GM23338 (cell line): ENCODE results near the gene NRCAM. TPM values are rescaled to one million over a fixed set of nuclear protein-coding genes. Genes with fewer than 3 reads are reported as not detected.
A peak's percentile ranks its signal among the peaks of the same experiment; 100 is the strongest.

Experiments used
- ATAC-seq: fragments of 200-7000 bp; cut with Tn5 transposase; 3 replicates; pipeline ENCODE4 v1.9.1; 2020
- DNase-seq: peaks from one replicate; pipeline ENCODE4 v3.0.0-alpha.2; 2015; ENCODE audit warnings: low spot score
- H2AFZ ChIP-seq: fragments of 200-600 bp; sonication (generic); 2 replicates; pipeline ENCODE4 v1.8.0; 2016; ENCODE audit warnings: antibody characterized with exemption, mild to moderate bottlenecking, moderate library complexity
- H3F3A ChIP-seq: fragments of 200-600 bp; sonication (generic); replicated peaks from 2 replicates; pipeline ENCODE4 v1.8.0; 2017; ENCODE audit warnings: antibody characterized with exemption, mixed run types, low read depth
- H3K27ac ChIP-seq: fragments of 200-600 bp; sonication (generic); 2 replicates; pipeline ENCODE4 v1.6.1; 2016; ENCODE audit warnings: low read depth
- H3K27me3 ChIP-seq: fragments of 200-600 bp; sonication (generic); 2 replicates; pipeline ENCODE4 v1.8.0; 2016; ENCODE audit warnings: mild to moderate bottlenecking, mixed run types, moderate library complexity; ENCODE audit not compliant: insufficient read depth
- H3K36me3 ChIP-seq: fragments of 200-600 bp; sonication (generic); 2 replicates; pipeline ENCODE4 v1.8.0; 2016; ENCODE audit warnings: mild to moderate bottlenecking; ENCODE audit not compliant: insufficient read depth
- H3K4me1 ChIP-seq: fragments of 200-600 bp; sonication (generic); 2 replicates; pipeline ENCODE4 v1.8.0; 2016; ENCODE audit warnings: mild to moderate bottlenecking, moderate library complexity; ENCODE audit not compliant: insufficient read depth
- H3K4me2 ChIP-seq: fragments of 200-600 bp; sonication (generic); 2 replicates; pipeline ENCODE4 v1.7.1; 2017; ENCODE audit warnings: mixed run types
- H3K4me3 ChIP-seq: fragments of 200-600 bp; sonication (generic); 2 replicates; pipeline ENCODE4 v1.6.1; 2016; ENCODE audit warnings: mixed run types
- H3K79me2 ChIP-seq: fragments of 200-600 bp; sonication (generic); replicated peaks from 2 replicates; pipeline ENCODE4 v1.8.0; 2017; ENCODE audit warnings: mild to moderate bottlenecking; ENCODE audit not compliant: insufficient read depth
- H3K9me2 ChIP-seq: fragments of 200-600 bp; sonication (generic); 2 replicates; pipeline ENCODE4 v1.8.0; 2017; ENCODE audit not compliant: insufficient read depth
- H4K20me1 ChIP-seq: fragments of 200-600 bp; sonication (generic); replicated peaks from 2 replicates; pipeline ENCODE4 v1.8.0; 2017; ENCODE audit warnings: mild to moderate bottlenecking; ENCODE audit not compliant: insufficient read depth
- H3K27ac Mint-ChIP-seq: 2 replicates; pipeline ENCODE4 v1.8.0; 2020; ENCODE audit warnings: inconsistent platforms, mild to moderate bottlenecking, moderate library complexity, mixed read lengths
- H3K27me3 Mint-ChIP-seq: 3 replicates; pipeline ENCODE4 v1.8.0; 2022; ENCODE audit warnings: low read depth, mild to moderate bottlenecking, moderate library complexity, mixed read lengths, inconsistent platforms; ENCODE audit not compliant: insufficient read depth, poor library complexity
- H3K36me3 Mint-ChIP-seq: 3 replicates; pipeline ENCODE4 v1.8.0; 2021; ENCODE audit warnings: low read depth, mild to moderate bottlenecking, inconsistent platforms, moderate library complexity, mixed read lengths
- H3K4me1 Mint-ChIP-seq: 3 replicates; pipeline ENCODE4 v1.8.0; 2020; ENCODE audit warnings: mild to moderate bottlenecking, inconsistent platforms, mixed read lengths
- H3K4me3 Mint-ChIP-seq: 3 replicates; pipeline ENCODE4 v1.8.0; 2021; ENCODE audit warnings: moderate library complexity, mild to moderate bottlenecking, inconsistent platforms, mixed read lengths
- H3K9me3 Mint-ChIP-seq: 3 replicates; pipeline ENCODE4 v1.8.0; 2020; ENCODE audit warnings: moderate library complexity, mild to moderate bottlenecking, inconsistent platforms, mixed read lengths
- CTCF ChIP-seq, 2 experiments: fragments of 200-600 bp in 1 of 2; sonication (generic) in 1 of 2; conservative IDR thresholded peaks; 2 replicates each; pipeline versions ENCODE4 v1.5.1 to v1.6.1; 2016 to 2017; ENCODE audit warnings: antibody characterized with exemption in 2 of 2, low read depth in 2 of 2, mild to moderate bottlenecking in 2 of 2, moderate library complexity in 1 of 2
- EZH2phosphoT487 ChIP-seq: fragments of 200-600 bp; sonication (generic); IDR thresholded peaks from one replicate; pipeline ENCODE4 v1.8.1; 2018; ENCODE audit warnings: antibody characterized with exemption; ENCODE audit not compliant: unreplicated experiment
- JUNB ChIP-seq: IDR thresholded peaks from one replicate; pipeline ENCODE4 v1.6.1; 2016; ENCODE audit warnings: antibody characterized with exemption; ENCODE audit not compliant: unreplicated experiment
- NANOG ChIP-seq: IDR thresholded peaks from 2 replicates; pipeline ENCODE4 v1.6.1; 2016; ENCODE audit warnings: antibody characterized with exemption, borderline replicate concordance
- POLR2AphosphoS5 ChIP-seq: IDR thresholded peaks from 2 replicates; pipeline ENCODE4 v1.6.1; 2016; ENCODE audit warnings: antibody characterized with exemption, low read depth
- REST ChIP-seq: IDR thresholded peaks from one replicate; pipeline ENCODE4 v1.6.1; 2018; ENCODE audit warnings: antibody characterized with exemption; ENCODE audit not compliant: unreplicated experiment
- STAT1 ChIP-seq: IDR thresholded peaks from one replicate; pipeline ENCODE4 v1.6.1; 2016; ENCODE audit warnings: antibody characterized with exemption; ENCODE audit not compliant: unreplicated experiment
- ZNF114 ChIP-seq: fragments of 250-450 bp; sonication (Bioruptor Pico); IDR thresholded peaks from 2 replicates; pipeline ENCODE4 v1.5.0; 2020; ENCODE audit warnings: mild to moderate bottlenecking, moderate library complexity
- ZNF331 ChIP-seq: fragments of 250-450 bp; sonication (Bioruptor Pico); IDR thresholded peaks from 2 replicates; pipeline ENCODE4 v1.5.0; 2020; ENCODE audit warnings: low read depth, mild to moderate bottlenecking, moderate library complexity
- polyA plus RNA-seq: library from polyadenylated mRNA; unstranded; fragments of >200 nt; fragmentation: Nextera tagmentation; extraction: Ambion mirVana; gene quantifications from 2 replicates; pipeline ENCODE4 v1.2.1, GENCODE V29; 2016
- total RNA-seq: library from RNA; depleted of rRNA; stranded (reverse); fragments of >200 nt; shearing (Covaris generic); gene quantifications from 2 replicates; pipeline ENCODE4 v1.2.3, GENCODE V29; 2014
- TF ChIP-seq, protein P1 (sequence below): IDR thresholded peaks from 2 replicates; pipeline ENCODE4 v1.6.1; 2016; ENCODE audit warnings: antibody characterized with exemption
- TF ChIP-seq, protein P2 (sequence below): fragments of 250-450 bp; sonication (Bioruptor Pico); IDR thresholded peaks from 2 replicates; pipeline ENCODE4 v1.5.0; 2020; ENCODE audit warnings: mild to moderate bottlenecking, moderate library complexity

NRCAM gene
- total and polyA plus RNA-seq, 2 experiments from 2014 or later: 2.5 to 6.8 TPM

DNA sequence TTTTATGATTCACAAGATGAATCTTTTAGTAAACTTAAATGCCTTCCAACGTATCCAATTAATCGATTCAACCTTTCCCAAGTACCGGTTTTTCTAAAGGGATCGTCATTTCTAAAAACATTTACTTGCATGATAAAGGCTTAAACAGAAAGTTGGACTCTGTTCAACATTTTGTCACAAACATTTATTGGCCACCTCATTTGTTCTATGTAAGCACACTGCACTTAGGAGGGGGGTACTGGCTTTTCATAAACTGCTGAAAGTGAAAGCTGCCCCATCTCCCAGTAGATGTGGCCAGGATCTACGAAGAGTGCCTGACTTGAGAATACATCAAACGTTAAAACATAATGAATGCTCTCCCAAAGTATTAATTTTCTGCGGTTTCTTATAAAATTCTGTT, 288.8 kb downstream of the NRCAM start (continued):
- TF ChIP-seq, protein P1, sequence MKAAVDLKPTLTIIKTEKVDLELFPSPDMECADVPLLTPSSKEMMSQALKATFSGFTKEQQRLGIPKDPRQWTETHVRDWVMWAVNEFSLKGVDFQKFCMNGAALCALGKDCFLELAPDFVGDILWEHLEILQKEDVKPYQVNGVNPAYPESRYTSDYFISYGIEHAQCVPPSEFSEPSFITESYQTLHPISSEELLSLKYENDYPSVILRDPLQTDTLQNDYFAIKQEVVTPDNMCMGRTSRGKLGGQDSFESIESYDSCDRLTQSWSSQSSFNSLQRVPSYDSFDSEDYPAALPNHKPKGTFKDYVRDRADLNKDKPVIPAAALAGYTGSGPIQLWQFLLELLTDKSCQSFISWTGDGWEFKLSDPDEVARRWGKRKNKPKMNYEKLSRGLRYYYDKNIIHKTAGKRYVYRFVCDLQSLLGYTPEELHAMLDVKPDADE: no peak
- no peak for TF ChIP-seq JUNB
- TF ChIP-seq EZH2phosphoT487: no peak
- TF ChIP-seq NANOG: no peak

- DNase-seq (no peak), ATAC-seq (peak; percentile 67)
- H3K36me3 Mint-ChIP-seq: no peaks in the 10 kb centered on the region
- no peak overlapping the region for H3K4me3 Mint-ChIP-seq
- Histone ChIP-seq H3K27ac (no peak overlapping the region), H3K4me1 (0 out of 2 replicates have a peak, but pooled peaks cover 3% of the 10 kb centered on the region), H3K27me3 (no peaks in the 10 kb centered on the region), H4K20me1 (no peaks in the 10 kb centered on the region), H3K36me3 (no peaks in the 10 kb centered on the region), H3K79me2 (no peaks in the 10 kb centered on the region), H3F3A (no peaks in the 10 kb centered on the region), H3K9me2 (no peaks in the 10 kb centered on the region), H3K4me2 (no peak overlapping the region), H2AFZ (no peak overlapping the region), H3K4me3 (no peak overlapping the region)
- H3K27ac Mint-ChIP-seq: no peak overlapping the region
- no peaks in the 10 kb centered on the region for H3K9me3 Mint-ChIP-seq
- H3K4me1 Mint-ChIP-seq: peaks cover 16% of the 10 kb centered on the region
- no peaks in the 10 kb centered on the region for H3K27me3 Mint-ChIP-seq
- TF ChIP-seq ZNF114 (CRISPR knock-in tag): no peak
- TF ChIP-seq ZNF331 (CRISPR knock-in tag): no peak
- no peak for TF ChIP-seq EZH2phosphoT487
- TF ChIP-seq STAT1: no peak
- no peak for TF ChIP-seq NANOG
- no peak for TF ChIP-seq REST
- TF ChIP-seq, protein P2, sequence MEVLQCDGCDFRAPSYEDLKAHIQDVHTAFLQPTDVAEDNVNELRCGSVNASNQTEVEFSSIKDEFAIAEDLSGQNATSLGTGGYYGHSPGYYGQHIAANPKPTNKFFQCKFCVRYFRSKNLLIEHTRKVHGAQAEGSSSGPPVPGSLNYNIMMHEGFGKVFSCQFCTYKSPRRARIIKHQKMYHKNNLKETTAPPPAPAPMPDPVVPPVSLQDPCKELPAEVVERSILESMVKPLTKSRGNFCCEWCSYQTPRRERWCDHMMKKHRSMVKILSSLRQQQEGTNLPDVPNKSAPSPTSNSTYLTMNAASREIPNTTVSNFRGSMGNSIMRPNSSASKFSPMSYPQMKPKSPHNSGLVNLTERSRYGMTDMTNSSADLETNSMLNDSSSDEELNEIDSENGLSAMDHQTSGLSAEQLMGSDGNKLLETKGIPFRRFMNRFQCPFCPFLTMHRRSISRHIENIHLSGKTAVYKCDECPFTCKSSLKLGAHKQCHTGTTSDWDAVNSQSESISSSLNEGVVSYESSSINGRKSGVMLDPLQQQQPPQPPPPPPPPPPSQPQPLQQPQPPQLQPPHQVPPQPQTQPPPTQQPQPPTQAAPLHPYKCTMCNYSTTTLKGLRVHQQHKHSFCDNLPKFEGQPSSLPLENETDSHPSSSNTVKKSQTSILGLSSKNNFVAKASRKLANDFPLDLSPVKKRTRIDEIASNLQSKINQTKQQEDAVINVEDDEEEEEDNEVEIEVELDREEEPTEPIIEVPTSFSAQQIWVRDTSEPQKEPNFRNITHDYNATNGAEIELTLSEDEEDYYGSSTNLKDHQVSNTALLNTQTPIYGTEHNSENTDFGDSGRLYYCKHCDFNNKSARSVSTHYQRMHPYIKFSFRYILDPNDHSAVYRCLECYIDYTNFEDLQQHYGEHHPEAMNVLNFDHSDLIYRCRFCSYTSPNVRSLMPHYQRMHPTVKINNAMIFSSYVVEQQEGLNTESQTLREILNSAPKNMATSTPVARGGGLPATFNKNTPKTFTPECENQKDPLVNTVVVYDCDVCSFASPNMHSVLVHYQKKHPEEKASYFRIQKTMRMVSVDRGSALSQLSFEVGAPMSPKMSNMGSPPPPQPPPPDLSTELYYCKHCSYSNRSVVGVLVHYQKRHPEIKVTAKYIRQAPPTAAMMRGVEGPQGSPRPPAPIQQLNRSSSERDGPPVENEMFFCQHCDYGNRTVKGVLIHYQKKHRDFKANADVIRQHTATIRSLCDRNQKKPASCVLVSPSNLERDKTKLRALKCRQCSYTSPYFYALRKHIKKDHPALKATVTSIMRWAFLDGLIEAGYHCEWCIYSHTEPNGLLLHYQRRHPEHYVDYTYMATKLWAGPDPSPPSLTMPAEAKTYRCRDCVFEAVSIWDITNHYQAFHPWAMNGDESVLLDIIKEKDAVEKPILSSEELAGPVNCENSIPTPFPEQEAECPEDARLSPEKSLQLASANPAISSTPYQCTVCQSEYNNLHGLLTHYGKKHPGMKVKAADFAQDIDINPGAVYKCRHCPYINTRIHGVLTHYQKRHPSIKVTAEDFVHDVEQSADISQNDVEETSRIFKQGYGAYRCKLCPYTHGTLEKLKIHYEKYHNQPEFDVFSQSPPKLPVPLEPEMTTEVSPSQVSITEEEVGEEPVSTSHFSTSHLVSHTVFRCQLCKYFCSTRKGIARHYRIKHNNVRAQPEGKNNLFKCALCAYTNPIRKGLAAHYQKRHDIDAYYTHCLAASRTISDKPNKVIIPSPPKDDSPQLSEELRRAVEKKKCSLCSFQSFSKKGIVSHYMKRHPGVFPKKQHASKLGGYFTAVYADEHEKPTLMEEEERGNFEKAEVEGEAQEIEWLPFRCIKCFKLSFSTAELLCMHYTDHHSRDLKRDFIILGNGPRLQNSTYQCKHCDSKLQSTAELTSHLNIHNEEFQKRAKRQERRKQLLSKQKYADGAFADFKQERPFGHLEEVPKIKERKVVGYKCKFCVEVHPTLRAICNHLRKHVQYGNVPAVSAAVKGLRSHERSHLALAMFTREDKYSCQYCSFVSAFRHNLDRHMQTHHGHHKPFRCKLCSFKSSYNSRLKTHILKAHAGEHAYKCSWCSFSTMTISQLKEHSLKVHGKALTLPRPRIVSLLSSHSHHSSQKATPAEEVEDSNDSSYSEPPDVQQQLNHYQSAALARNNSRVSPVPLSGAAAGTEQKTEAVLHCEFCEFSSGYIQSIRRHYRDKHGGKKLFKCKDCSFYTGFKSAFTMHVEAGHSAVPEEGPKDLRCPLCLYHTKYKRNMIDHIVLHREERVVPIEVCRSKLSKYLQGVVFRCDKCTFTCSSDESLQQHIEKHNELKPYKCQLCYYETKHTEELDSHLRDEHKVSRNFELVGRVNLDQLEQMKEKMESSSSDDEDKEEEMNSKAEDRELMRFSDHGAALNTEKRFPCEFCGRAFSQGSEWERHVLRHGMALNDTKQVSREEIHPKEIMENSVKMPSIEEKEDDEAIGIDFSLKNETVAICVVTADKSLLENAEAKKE (CRISPR knock-in tag): no peak
- TF ChIP-seq CTCF (conservative IDR thresholded peaks at IDR 0.05; ENCODE audit: low read depth in 2 of 2): no peak
- TF ChIP-seq, protein P1: no peak
- no peak for TF ChIP-seq POLR2AphosphoS5
- TF ChIP-seq JUNB: no peak
Measured at GRCh38 chr7:108166687-108167086, 289.5 kb downstream of the NRCAM start.
